Endothelial cell of umbilical vein (primary cell): Measurements from ENCODE around the gene VSX1. TPM values are rescaled to one million over a fixed set of nuclear protein-coding genes. Genes with fewer than 3 reads are reported as not detected.

Experiments
- BruUV-seq: library from RNA; stranded (reverse); fragments of 400-500 nt; replicated peaks from 2 replicates; lab custom pipeline; 2021; lab: Mats Ljungman, UMichigan
- CTCF ChIA-PET: fragments of 300-600, 350-600 bp; sonication (Branson Sonifier 250); formaldehyde crosslinking; loops from one replicate; lab custom pipeline; 2021; ENCODE audit warnings: antibody characterized with exemption, inconsistent platforms; lab: Charles Lee
- POLR2A ChIA-PET: fragments of 300-600, 350-600 bp; sonication (Branson Sonifier 250); formaldehyde crosslinking; loops from one replicate; lab custom pipeline; 2021; ENCODE audit warnings: antibody characterized with exemption, inconsistent platforms; lab: Charles Lee
- DNase-seq: peaks from one replicate; pipeline ENCODE4 v3.0.0-alpha.2; 2011; ENCODE audit warnings: low read depth, low spot score
- FAIRE-seq: peaks from 2 replicates; lab custom pipeline; 2011; peaks lifted over from hg19 to GRCh38; lab: Jason Lieb, UNC
- H2AFZ ChIP-seq: 2 replicates; pipeline ENCODE4 v1.6.0; 2012; ENCODE audit warnings: low read depth, low read length, control low read depth, inconsistent platforms
- H3K27ac ChIP-seq: 2 replicates; pipeline ENCODE4 v1.5.1; 2011; ENCODE audit warnings: low read depth, mild to moderate bottlenecking, control low read depth, low read length, moderate library complexity; ENCODE audit not compliant: insufficient read depth
- H3K27me3 ChIP-seq, 2 experiments: 2 replicates each; pipeline versions ENCODE4 v1.6.0 to v1.6.1; 2011; ENCODE audit warnings: low read length in 2 of 2, mixed read lengths in 1 of 2; ENCODE audit not compliant: control insufficient read depth in 2 of 2, insufficient read depth in 2 of 2
- H3K36me3 ChIP-seq, 2 experiments: 2 replicates in 1 of 2; 3 replicates in 1 of 2; pipeline ENCODE4 v1.5.1; 2011; ENCODE audit warnings: low read length in 2 of 2, mild to moderate bottlenecking in 1 of 2, moderate library complexity in 1 of 2; ENCODE audit not compliant: control insufficient read depth in 2 of 2, insufficient read depth in 2 of 2; ENCODE audit errors: extremely low read depth in 1 of 2
- H3K4me1 ChIP-seq: 3 replicates; pipeline ENCODE4 v1.5.1; 2011; ENCODE audit warnings: mild to moderate bottlenecking, low read length; ENCODE audit not compliant: control insufficient read depth, insufficient read depth; ENCODE audit errors: extremely low read depth
- H3K4me2 ChIP-seq: 2 replicates; pipeline ENCODE4 v1.6.1; 2011; ENCODE audit warnings: low read length, control low read depth, mixed read lengths; ENCODE audit not compliant: insufficient read depth
- H3K4me3 ChIP-seq, 3 experiments: fragments of 200-600 bp in 1 of 3; sonication (generic), shearing (Covaris generic) in 1 of 3; replicated peaks in 1 of 3; 2 replicates each; pipeline ENCODE4 v1.5.1; 2011 to 2016; ENCODE audit warnings: control low read depth in 3 of 3, low read length in 3 of 3, mild to moderate bottlenecking in 2 of 3, inconsistent platforms in 1 of 3, low read depth in 1 of 3, moderate library complexity in 1 of 3; ENCODE audit not compliant: insufficient read depth in 1 of 3
- H3K79me2 ChIP-seq: 2 replicates; pipeline ENCODE4 v1.6.0; 2012; ENCODE audit warnings: low read length, inconsistent platforms; ENCODE audit not compliant: control insufficient read depth, insufficient read depth
- H3K9ac ChIP-seq: replicated peaks from 2 replicates; pipeline ENCODE3; 2011; ENCODE audit warnings: low read length, control low read depth; ENCODE audit not compliant: insufficient read depth; ENCODE audit errors: extremely low read depth
- H3K9me1 ChIP-seq: replicated peaks from 3 replicates; pipeline ENCODE4 v1.6.0; 2011; ENCODE audit warnings: mild to moderate bottlenecking, low read length; ENCODE audit not compliant: control insufficient read depth, insufficient read depth; ENCODE audit errors: extremely low read depth
- H3K9me3 ChIP-seq: replicated peaks from 2 replicates; pipeline ENCODE4 v1.5.1; 2012; ENCODE audit warnings: low read length, inconsistent platforms; ENCODE audit not compliant: control insufficient read depth, insufficient read depth
- H4K20me1 ChIP-seq: replicated peaks from 2 replicates; pipeline ENCODE3; 2011; ENCODE audit warnings: mild to moderate bottlenecking, low read length; ENCODE audit not compliant: control insufficient read depth, insufficient read depth; ENCODE audit errors: extremely low read depth
- EZH2 ChIP-seq: IDR thresholded peaks from 2 replicates; pipeline ENCODE4 v1.6.1; 2012; ENCODE audit warnings: borderline replicate concordance, low read depth, mild to moderate bottlenecking, moderate library complexity, low read length, inconsistent platforms; ENCODE audit not compliant: severe bottlenecking
- FOS ChIP-seq: IDR thresholded peaks from 2 replicates; pipeline ENCODE4 v1.6.1; 2011; ENCODE audit warnings: mild to moderate bottlenecking, low read length, moderate library complexity, borderline replicate concordance; ENCODE audit not compliant: insufficient read depth
- GATA2 ChIP-seq: IDR thresholded peaks from 2 replicates; pipeline ENCODE4 v1.7.0; 2011; ENCODE audit warnings: low read depth, mild to moderate bottlenecking, moderate library complexity, mixed read lengths, low read length; ENCODE audit not compliant: insufficient read length, insufficient read depth
- JUN ChIP-seq: IDR thresholded peaks from 2 replicates; pipeline ENCODE4 v1.6.1; 2011; ENCODE audit warnings: borderline replicate concordance, low read depth; ENCODE audit not compliant: insufficient read length, insufficient read depth
- MYC ChIP-seq: IDR thresholded peaks from one replicate; pipeline ENCODE4 v1.6.1; 2011; ENCODE audit warnings: mild to moderate bottlenecking, low read depth, low read length
- POLR2A ChIP-seq: IDR thresholded peaks from 2 replicates; pipeline ENCODE4 v1.6.1; 2012; ENCODE audit warnings: low read depth, mild to moderate bottlenecking, control low read depth, low read length
- POLR2AphosphoS5 ChIP-seq: IDR thresholded peaks from 2 replicates; pipeline ENCODE4 v1.6.1; 2012; ENCODE audit warnings: low read depth, mild to moderate bottlenecking, control low read depth, low read length, moderate library complexity; ENCODE audit not compliant: insufficient read depth
- dilution Hi-C: fragments of 300-500 bp; cut with MboI; formaldehyde crosslinking; loops from one replicate; pipeline ENCODE4 v1.15.0; 2019; ENCODE audit warnings: low sequenced_read_pairs; ENCODE audit not compliant: extremely low pct_ligation_motif_present
- intact Hi-C: fragments of 100-400 bp; cut with micrococcal nuclease; formaldehyde crosslinking; loops from one replicate; pipeline ENCODE4 v1.10.0; 2022
- polyA plus RNA-seq, 4 experiments: library from polyadenylated mRNA; depleted of rRNA in 3 of 4; stranded (reverse) in 3 of 4; unstranded in 1 of 4; fragments of >200 nt; gene quantifications; 2 replicates each; pipeline versions ENCODE4 v1.2.1 to v1.2.3, GENCODE V29; 2011 to 2012; ENCODE audit warnings: missing spikeins in 1 of 4
- total RNA-seq: library from RNA; stranded (reverse); gene quantifications from 2 replicates; pipeline ENCODE4 v1.2.3, GENCODE V29; 2021
- TF ChIP-seq, protein P1 (sequence below), 2 donors: IDR thresholded peaks; 1 replicate in 1 of 2; 2 replicates in 1 of 2; pipeline ENCODE4 v1.5.1; 2011; ENCODE audit warnings: low read length in 2 of 2, mild to moderate bottlenecking in 2 of 2, moderate library complexity in 2 of 2, control low read depth in 1 of 2, inconsistent platforms in 1 of 2, low read depth in 1 of 2; ENCODE audit not compliant: insufficient read depth in 1 of 2; ENCODE audit errors: extremely low read depth in 1 of 2
- TF ChIP-seq, protein P2 (sequence below): IDR thresholded peaks from 2 replicates; pipeline ENCODE4 v1.6.1; 2011; ENCODE audit not compliant: insufficient read depth, insufficient read length

Gene VSX1
- total and polyA plus RNA-seq, 2 donors (not counting 3 experiments of a cell fraction or from before 2014, with no cell fraction given) = not detected

GRCh38 chr20:25118529-25118928 is 36.6 kb upstream of the VSX1 start:
- TF ChIP-seq, protein P1, sequence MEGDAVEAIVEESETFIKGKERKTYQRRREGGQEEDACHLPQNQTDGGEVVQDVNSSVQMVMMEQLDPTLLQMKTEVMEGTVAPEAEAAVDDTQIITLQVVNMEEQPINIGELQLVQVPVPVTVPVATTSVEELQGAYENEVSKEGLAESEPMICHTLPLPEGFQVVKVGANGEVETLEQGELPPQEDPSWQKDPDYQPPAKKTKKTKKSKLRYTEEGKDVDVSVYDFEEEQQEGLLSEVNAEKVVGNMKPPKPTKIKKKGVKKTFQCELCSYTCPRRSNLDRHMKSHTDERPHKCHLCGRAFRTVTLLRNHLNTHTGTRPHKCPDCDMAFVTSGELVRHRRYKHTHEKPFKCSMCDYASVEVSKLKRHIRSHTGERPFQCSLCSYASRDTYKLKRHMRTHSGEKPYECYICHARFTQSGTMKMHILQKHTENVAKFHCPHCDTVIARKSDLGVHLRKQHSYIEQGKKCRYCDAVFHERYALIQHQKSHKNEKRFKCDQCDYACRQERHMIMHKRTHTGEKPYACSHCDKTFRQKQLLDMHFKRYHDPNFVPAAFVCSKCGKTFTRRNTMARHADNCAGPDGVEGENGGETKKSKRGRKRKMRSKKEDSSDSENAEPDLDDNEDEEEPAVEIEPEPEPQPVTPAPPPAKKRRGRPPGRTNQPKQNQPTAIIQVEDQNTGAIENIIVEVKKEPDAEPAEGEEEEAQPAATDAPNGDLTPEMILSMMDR (IDR thresholded peaks at IDR 0.05; ENCODE audit: extremely low read depth in 1 of 2, insufficient read depth in 1 of 2, low read depth in 1 of 2, low read length in 2 of 2) = no peak
- TF ChIP-seq, protein P2, sequence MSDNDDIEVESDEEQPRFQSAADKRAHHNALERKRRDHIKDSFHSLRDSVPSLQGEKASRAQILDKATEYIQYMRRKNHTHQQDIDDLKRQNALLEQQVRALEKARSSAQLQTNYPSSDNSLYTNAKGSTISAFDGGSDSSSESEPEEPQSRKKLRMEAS = no peak
- TF ChIP-seq POLR2AphosphoS5 (no peak), JUN (no peak), POLR2A (no peak), EZH2 (no peak), MYC (no peak), GATA2 (no peak), FOS (no peak)
- BruUV-seq = no TSS peak
- Histone ChIP-seq H3K9me3 (no peaks in the 10 kb centered on the region), H2AFZ (no peak overlapping the region), H3K4me1 (no peaks in the 10 kb centered on the region), H4K20me1 (no peaks in the 10 kb centered on the region), H3K4me3 (no peak overlapping the region), H3K27me3 (peaks cover 7 to 13% of the 10 kb centered on the region in 2 experiments), H3K4me2 (no peak overlapping the region), H3K9me1 (no peaks in the 10 kb centered on the region), H3K9ac (no peak overlapping the region), H3K27ac (no peak overlapping the region), H3K36me3 (no peaks in the 10 kb centered on the region), H3K79me2 (no peaks in the 10 kb centered on the region)
- dilution Hi-C loops (no loop called here), intact Hi-C loops (no loop called here)
- DNase-seq (no peak), FAIRE-seq (no peak)
- ChIA-PET POLR2A (no interaction called here), CTCF (no interaction called here)
